ENCODE measurements around the gene PLCL2. TPM values are rescaled to one million over a fixed set of nuclear protein-coding genes. Genes with fewer than 3 reads are reported as not detected.

The PLCL2 gene
- total and polyA plus RNA-seq, 2 donors (not counting 1 experiment from before 2014, with no cell fraction given): 21.7 to 55.2 TPM

DNA sequence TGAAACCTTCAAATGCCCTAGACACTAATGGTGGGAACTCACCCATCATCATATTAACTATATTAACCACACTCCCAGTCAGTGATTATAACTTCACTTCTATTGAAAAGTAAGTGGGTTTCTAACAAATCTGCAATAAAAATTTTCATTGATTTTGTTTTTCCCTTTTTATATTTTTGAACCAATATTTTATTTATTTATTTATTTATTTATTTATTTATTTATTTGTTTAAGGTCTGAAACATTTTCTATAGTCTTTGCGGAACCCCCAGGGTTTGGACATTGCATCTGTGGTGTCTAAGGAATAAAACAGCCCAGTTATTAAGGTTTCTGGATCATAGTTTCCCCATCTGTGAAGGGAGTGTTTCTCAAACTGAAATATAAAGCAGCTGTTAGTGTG lies 16.2 kb upstream of the PLCL2 start:
- intact Hi-C loops (cut with micrococcal nuclease): no loop called here
- H3K27ac Mint-ChIP-seq: no peak overlapping the region
- Histone ChIP-seq H3K4me2 (replicated peaks; ENCODE audit: low read depth, low read length, poor library complexity, severe bottlenecking) (no peak overlapping the region), H3K36me3 (replicated peaks in 1 of 2; ENCODE audit: control extremely low read depth in 1 of 2, control insufficient read depth in 1 of 2, extremely low read depth in 1 of 2, insufficient read depth in 2 of 2, low read length in 1 of 2) (no peaks in the 10 kb centered on the region), H3K27ac (ENCODE audit: low read length in 2 of 2) (no peak overlapping the region), H3K9ac (ENCODE audit: low read length) (no peak overlapping the region), H3K9me3 (ENCODE audit: control extremely low read depth in 1 of 3, control insufficient read depth in 2 of 3, insufficient read depth in 1 of 3, low read length in 2 of 3) (no peaks in the 10 kb centered on the region), H3K4me1 (ENCODE audit: control insufficient read depth in 2 of 2, insufficient read depth in 2 of 2, low read length in 2 of 2) (peaks cover 0 to 7% of the 10 kb centered on the region in 2 donors), H4K20me1 (ENCODE audit: control insufficient read depth, insufficient read depth, low read length, poor library complexity, severe bottlenecking) (no peaks in the 10 kb centered on the region), H2AFZ (ENCODE audit: insufficient read depth, low read depth, low read length, poor library complexity, severe bottlenecking) (no peak overlapping the region), H3K4me3 (ENCODE audit: control extremely low read depth in 1 of 5, extremely low read depth in 1 of 5, insufficient read depth in 1 of 5, low read depth in 2 of 5, low read length in 4 of 5) (no peak overlapping the region), H3K79me2 (ENCODE audit: control insufficient read depth, insufficient read depth, low read length) (no peaks in the 10 kb centered on the region), H3K27me3 (replicated peaks in 1 of 4; ENCODE audit: control extremely low read depth in 1 of 4, control insufficient read depth in 3 of 4, insufficient read depth in 4 of 4, low read length in 3 of 4) (peaks cover 0 to 8% (median 3%) of the 10 kb centered on the region in 4 experiments)
- POLR2A ChIA-PET: no interaction called here
- ATAC-seq (ENCODE audit: low read depth) (no peak), DNase-seq (no peak)
- TF ChIP-seq EZH2 (IDR thresholded peaks at IDR 0.05; ENCODE audit: borderline replicate concordance, insufficient read depth, low read depth, low read length, poor library complexity, severe bottlenecking): no peak
- TF ChIP-seq, protein P1, sequence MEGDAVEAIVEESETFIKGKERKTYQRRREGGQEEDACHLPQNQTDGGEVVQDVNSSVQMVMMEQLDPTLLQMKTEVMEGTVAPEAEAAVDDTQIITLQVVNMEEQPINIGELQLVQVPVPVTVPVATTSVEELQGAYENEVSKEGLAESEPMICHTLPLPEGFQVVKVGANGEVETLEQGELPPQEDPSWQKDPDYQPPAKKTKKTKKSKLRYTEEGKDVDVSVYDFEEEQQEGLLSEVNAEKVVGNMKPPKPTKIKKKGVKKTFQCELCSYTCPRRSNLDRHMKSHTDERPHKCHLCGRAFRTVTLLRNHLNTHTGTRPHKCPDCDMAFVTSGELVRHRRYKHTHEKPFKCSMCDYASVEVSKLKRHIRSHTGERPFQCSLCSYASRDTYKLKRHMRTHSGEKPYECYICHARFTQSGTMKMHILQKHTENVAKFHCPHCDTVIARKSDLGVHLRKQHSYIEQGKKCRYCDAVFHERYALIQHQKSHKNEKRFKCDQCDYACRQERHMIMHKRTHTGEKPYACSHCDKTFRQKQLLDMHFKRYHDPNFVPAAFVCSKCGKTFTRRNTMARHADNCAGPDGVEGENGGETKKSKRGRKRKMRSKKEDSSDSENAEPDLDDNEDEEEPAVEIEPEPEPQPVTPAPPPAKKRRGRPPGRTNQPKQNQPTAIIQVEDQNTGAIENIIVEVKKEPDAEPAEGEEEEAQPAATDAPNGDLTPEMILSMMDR (IDR thresholded peaks at IDR 0.05): no peak
- H3K4me3 Mint-ChIP-seq: no peak overlapping the region
- peaks cover 30% of the 10 kb centered on the region for H3K27me3 Mint-ChIP-seq
- H3K4me1 Mint-ChIP-seq: peaks cover 2% of the 10 kb centered on the region
- H3K9me3 Mint-ChIP-seq (ENCODE audit: insufficient read depth): no peaks in the 10 kb centered on the region
- no CpG with 5 or more reads among the region's 1 CpG for WGBS (ENCODE audit: insufficient coverage)
- CTCF ChIA-PET: interaction anchor here (1.3 to 1.7 kb wide), 2 partner anchors 11 to 40 kb away, joined by 5 to 7 read pairs; no protein-coding TSS in a partner anchor

DNA sequence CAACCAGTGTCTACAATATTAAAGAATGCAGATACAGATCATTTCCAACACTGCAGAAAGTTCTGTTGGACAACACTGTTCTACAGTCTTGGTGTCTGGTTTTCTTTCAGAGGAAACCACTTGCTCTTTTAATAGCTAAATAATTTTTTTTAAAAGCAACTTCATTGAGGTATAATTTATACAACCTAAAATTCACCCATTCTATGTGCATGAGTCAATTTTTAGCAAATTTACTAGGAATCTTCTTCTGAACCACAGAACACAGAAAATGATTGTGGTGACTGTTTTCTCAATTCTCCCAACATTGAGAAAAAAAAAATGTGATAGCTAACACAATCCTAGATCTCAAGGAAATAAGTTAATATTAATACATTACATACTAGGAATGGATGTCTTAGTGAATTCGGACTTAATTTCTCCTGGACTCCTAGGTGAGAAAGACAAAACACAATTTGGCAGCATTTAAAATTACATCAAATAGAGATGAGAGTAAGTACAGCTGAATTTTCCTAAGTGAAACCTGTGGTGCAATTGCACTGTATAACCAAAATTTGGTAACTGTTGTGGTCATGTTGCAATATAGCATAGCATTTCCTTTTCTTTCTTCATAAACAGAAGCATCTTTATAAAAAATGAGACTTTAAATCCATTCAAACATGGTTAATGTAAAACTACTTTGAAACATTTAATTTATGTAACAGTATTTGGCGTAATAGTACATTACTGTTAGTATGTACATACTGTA lies 15.3 kb upstream of the PLCL2 start:
- ChIA-PET CTCF (interaction anchor here (1.7 kb wide), 1 partner anchor 40 kb away, joined by 7 read pairs; no protein-coding TSS in a partner anchor), POLR2A (interaction anchor here (1.2 kb wide), 1 partner anchor 15 kb away, joined by 4 read pairs; the partner anchor contains the start of gene PLCL2)
- no CpG with 5 or more reads among the region's 2 CpGs for whole genome bisulfite sequencing (ENCODE audit: insufficient coverage)
- no peaks in the 10 kb centered on the region for H3K79me2 ChIP-seq (ENCODE audit: control insufficient read depth, insufficient read depth, low read length)
- Mint-ChIP-seq H3K27ac (no peak overlapping the region), H3K27me3 (peaks cover 29% of the 10 kb centered on the region), H3K9me3 (ENCODE audit: insufficient read depth) (no peaks in the 10 kb centered on the region), H3K4me1 (peaks cover 2% of the 10 kb centered on the region), H3K4me3 (no peak overlapping the region)
- DNase-seq: no peak
- H2AFZ ChIP-seq (ENCODE audit: insufficient read depth, low read depth, low read length, poor library complexity, severe bottlenecking): no peak overlapping the region
- H3K27ac ChIP-seq (ENCODE audit: low read length in 2 of 2): no peak overlapping the region
- no peaks in the 10 kb centered on the region for H4K20me1 ChIP-seq (ENCODE audit: control insufficient read depth, insufficient read depth, low read length, poor library complexity, severe bottlenecking)
- H3K27me3 ChIP-seq (replicated peaks in 1 of 4; ENCODE audit: control extremely low read depth in 1 of 4, control insufficient read depth in 3 of 4, insufficient read depth in 4 of 4, low read length in 3 of 4): peaks cover 0 to 8% (median 3%) of the 10 kb centered on the region in 4 experiments
- no peak for TF ChIP-seq EZH2 (IDR thresholded peaks at IDR 0.05; ENCODE audit: borderline replicate concordance, insufficient read depth, low read depth, low read length, poor library complexity, severe bottlenecking)
- TF ChIP-seq, protein P1 (IDR thresholded peaks at IDR 0.05): no peak
- no peak overlapping the region for H3K4me3 ChIP-seq (ENCODE audit: control extremely low read depth in 1 of 5, extremely low read depth in 1 of 5, insufficient read depth in 1 of 5, low read depth in 2 of 5, low read length in 4 of 5)
- no peaks in the 10 kb centered on the region for H3K36me3 ChIP-seq (replicated peaks in 1 of 2; ENCODE audit: control extremely low read depth in 1 of 2, control insufficient read depth in 1 of 2, extremely low read depth in 1 of 2, insufficient read depth in 2 of 2, low read length in 1 of 2)
- ATAC-seq (ENCODE audit: low read depth): no peak
- H3K9me3 ChIP-seq (ENCODE audit: control extremely low read depth in 1 of 3, control insufficient read depth in 2 of 3, insufficient read depth in 1 of 3, low read length in 2 of 3): no peaks in the 10 kb centered on the region
- peaks cover 0 to 7% of the 10 kb centered on the region in 2 donors for H3K4me1 ChIP-seq (ENCODE audit: control insufficient read depth in 2 of 2, insufficient read depth in 2 of 2, low read length in 2 of 2)
- H3K9ac ChIP-seq (ENCODE audit: low read length): no peak overlapping the region
- H3K4me2 ChIP-seq (replicated peaks; ENCODE audit: low read depth, low read length, poor library complexity, severe bottlenecking): no peak overlapping the region
- intact Hi-C loops (cut with micrococcal nuclease): no loop called here

Data from B cell (primary cell).